IPS-15b (cell line): Measurements from ENCODE around the gene RANGAP1.

Experiments
- H3K27me3 ChIP-seq: one replicate; pipeline ENCODE4 v1.6.1; 2013; ENCODE audit warnings: low read length; ENCODE audit not compliant: control insufficient read depth, insufficient read depth
- H3K36me3 ChIP-seq: one replicate; pipeline ENCODE4 v1.6.1; 2013; ENCODE audit warnings: low read length; ENCODE audit not compliant: control insufficient read depth, insufficient read depth
- H3K4me1 ChIP-seq: one replicate; pipeline ENCODE4 v1.6.1; 2013; ENCODE audit warnings: mild to moderate bottlenecking, low read length; ENCODE audit not compliant: control insufficient read depth, insufficient read depth
- H3K4me3 ChIP-seq: one replicate; pipeline ENCODE4 v1.5.1; 2013; ENCODE audit warnings: low read depth, low read length
- H3K9ac ChIP-seq: one replicate; pipeline ENCODE4 v1.6.1; 2013; ENCODE audit warnings: low read depth, mild to moderate bottlenecking, low read length
- H3K9me3 ChIP-seq: one replicate; pipeline ENCODE4 v1.6.1; 2013; ENCODE audit warnings: mild to moderate bottlenecking, low read length; ENCODE audit not compliant: control insufficient read depth, insufficient read depth

Gene RANGAP1

DNA sequence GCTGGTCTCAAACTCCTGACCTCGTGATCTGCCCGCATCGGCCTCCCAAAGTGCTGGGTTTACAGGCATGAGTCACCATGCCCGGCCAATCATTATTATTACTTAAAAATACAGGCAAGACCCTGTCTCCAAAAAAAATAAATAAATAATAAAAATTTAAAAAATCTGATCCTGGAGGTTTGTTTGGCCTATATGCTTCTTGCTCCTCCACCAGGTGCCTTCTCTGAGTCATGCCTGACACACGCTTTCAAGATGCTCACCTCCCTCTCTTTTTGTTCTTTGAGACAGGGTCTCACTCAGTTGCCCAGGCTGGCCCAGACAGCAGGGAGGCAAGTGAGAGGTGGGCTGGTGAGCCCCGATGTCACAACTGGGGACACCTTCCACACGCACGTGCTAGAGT is 28.8 kb upstream of the RANGAP1 start:
- Histone ChIP-seq H3K4me1 (no peaks in the 10 kb centered on the region), H3K9me3 (no peaks in the 10 kb centered on the region), H3K36me3 (no peaks in the 10 kb centered on the region)

DNA sequence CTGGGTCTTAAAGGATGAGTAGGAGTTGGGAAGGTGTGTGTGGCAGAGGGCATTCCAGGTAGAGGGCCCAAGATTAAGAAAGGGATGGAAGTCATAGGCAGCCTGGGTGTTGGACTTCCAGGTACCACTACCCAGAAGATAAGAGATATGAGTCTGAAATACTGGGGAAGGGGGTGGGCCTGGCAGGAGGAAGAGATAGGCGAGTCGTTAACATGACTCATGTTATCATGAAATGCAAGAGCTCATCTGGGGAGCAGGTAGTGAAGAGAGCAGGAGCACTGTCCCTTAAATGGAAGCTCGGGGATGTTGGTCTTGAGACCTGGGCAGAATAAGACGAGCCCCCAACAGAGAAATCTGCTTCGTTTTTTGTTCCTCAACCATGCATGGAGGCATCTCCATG is 25.5 kb upstream of the RANGAP1 start:
- H3K4me3 ChIP-seq: no peak overlapping the region
- H3K9ac ChIP-seq: no peak overlapping the region
- H3K9me3 ChIP-seq: no peaks in the 10 kb centered on the region
- peaks cover 2% of the 10 kb centered on the region for H3K36me3 ChIP-seq
- H3K27me3 ChIP-seq: no peaks in the 10 kb centered on the region
- no peaks in the 10 kb centered on the region for H3K4me1 ChIP-seq

More for the DNA sequence above, 28.8 kb upstream of the RANGAP1 start:
- no peak overlapping the region for H3K9ac ChIP-seq
- no peaks in the 10 kb centered on the region for H3K27me3 ChIP-seq
- H3K4me3 ChIP-seq: no peak overlapping the region

DNA sequence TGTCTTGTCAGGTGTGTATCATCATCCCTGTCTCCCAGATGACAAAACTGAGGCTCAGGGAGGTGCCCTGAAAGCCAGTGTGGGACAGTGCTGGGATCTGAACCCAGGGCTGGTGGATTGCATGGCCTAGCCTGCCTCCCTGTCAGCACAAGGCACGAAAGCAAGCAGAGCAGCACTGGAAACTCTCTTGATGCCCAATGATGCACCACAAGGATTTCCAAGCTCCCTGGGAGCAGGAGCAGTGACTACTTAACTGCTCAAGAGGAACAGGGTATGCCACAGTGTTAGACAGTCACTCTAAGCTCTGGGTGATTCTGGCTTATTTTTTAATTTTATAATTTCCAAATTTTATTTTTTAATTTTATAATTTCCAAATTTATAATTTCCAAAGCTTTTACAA is 24.3 kb upstream of the RANGAP1 start:
- Histone ChIP-seq H3K36me3 (peaks cover 2% of the 10 kb centered on the region), H3K9ac (no peak overlapping the region), H3K27me3 (no peaks in the 10 kb centered on the region), H3K9me3 (no peaks in the 10 kb centered on the region), H3K4me3 (no peak overlapping the region), H3K4me1 (no peaks in the 10 kb centered on the region)

DNA sequence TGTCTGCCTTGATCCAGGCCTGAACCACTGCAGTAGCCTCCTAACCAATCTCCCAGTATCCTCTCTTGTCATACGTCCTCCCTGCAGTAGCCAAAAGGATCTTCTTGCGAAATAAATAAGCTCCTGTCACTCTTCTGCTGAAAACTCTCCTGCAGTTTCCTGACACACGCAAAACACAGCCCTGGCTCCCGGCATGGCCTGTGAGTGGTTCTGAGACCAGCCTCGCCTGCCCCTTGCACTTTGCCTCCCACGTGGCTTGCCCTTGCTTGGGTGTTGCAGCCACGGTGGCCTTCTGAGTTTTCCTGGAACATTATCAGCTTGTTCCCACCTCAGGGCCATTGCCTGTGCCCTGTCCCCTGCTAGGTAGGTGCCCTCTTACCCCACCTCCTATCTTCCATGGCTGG is 22.6 kb upstream of the RANGAP1 start:
- H3K9ac ChIP-seq: no peak overlapping the region
- no peaks in the 10 kb centered on the region for H3K4me1 ChIP-seq
- no peaks in the 10 kb centered on the region for H3K27me3 ChIP-seq
- H3K9me3 ChIP-seq: no peaks in the 10 kb centered on the region
- no peak overlapping the region for H3K4me3 ChIP-seq
- H3K36me3 ChIP-seq: peaks cover 7% of the 10 kb centered on the region

DNA sequence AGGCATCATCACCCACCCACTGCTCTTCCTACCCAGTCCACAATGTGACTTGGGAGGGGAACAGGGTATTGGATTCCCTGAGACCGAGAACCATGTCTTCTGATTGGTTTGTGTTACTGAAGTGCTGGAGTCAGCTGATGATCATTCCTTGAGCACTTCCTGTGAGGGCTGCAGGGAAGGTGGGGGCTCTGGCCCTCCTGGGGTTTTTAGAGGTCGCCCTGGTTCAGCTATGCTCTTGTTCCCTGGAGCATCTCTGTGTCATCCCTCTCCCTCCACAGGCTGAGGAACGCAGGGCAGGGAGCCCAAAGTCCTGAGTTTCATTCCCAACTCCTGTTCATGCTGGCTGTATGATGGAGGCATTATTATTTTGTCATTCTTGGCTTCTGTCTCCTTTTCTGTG is 22.1 kb upstream of the RANGAP1 start:
- Histone ChIP-seq H3K9me3 (no peaks in the 10 kb centered on the region), H3K27me3 (no peaks in the 10 kb centered on the region), H3K9ac (no peak overlapping the region), H3K36me3 (peaks cover 7% of the 10 kb centered on the region), H3K4me1 (peaks cover 2% of the 10 kb centered on the region), H3K4me3 (no peak overlapping the region)

GRCh38 chr22:41305646-41306045 is 19.7 kb upstream of the RANGAP1 start:
- no peak overlapping the region for H3K4me3 ChIP-seq
- no peaks in the 10 kb centered on the region for H3K27me3 ChIP-seq
- H3K4me1 ChIP-seq: peaks cover 10% of the 10 kb centered on the region
- no peaks in the 10 kb centered on the region for H3K9me3 ChIP-seq
- no peak overlapping the region for H3K9ac ChIP-seq
- H3K36me3 ChIP-seq: peaks cover 7% of the 10 kb centered on the region

GRCh38 chr22:41302811-41303210 is 16.8 kb upstream of the RANGAP1 start:
- Histone ChIP-seq H3K9ac (peak overlapping the region; percentile 81), H3K27me3 (no peaks in the 10 kb centered on the region), H3K4me3 (peak overlapping the region; percentile 63), H3K9me3 (no peaks in the 10 kb centered on the region), H3K4me1 (peaks cover 11% of the 10 kb centered on the region), H3K36me3 (peaks cover 7% of the 10 kb centered on the region)

GRCh38 chr22:41302021-41302767 is 16.2 kb upstream of the RANGAP1 start:
- peak overlapping the region; percentile 63 for H3K4me3 ChIP-seq
- peaks cover 11% of the 10 kb centered on the region for H3K4me1 ChIP-seq
- no peaks in the 10 kb centered on the region for H3K9me3 ChIP-seq

DNA sequence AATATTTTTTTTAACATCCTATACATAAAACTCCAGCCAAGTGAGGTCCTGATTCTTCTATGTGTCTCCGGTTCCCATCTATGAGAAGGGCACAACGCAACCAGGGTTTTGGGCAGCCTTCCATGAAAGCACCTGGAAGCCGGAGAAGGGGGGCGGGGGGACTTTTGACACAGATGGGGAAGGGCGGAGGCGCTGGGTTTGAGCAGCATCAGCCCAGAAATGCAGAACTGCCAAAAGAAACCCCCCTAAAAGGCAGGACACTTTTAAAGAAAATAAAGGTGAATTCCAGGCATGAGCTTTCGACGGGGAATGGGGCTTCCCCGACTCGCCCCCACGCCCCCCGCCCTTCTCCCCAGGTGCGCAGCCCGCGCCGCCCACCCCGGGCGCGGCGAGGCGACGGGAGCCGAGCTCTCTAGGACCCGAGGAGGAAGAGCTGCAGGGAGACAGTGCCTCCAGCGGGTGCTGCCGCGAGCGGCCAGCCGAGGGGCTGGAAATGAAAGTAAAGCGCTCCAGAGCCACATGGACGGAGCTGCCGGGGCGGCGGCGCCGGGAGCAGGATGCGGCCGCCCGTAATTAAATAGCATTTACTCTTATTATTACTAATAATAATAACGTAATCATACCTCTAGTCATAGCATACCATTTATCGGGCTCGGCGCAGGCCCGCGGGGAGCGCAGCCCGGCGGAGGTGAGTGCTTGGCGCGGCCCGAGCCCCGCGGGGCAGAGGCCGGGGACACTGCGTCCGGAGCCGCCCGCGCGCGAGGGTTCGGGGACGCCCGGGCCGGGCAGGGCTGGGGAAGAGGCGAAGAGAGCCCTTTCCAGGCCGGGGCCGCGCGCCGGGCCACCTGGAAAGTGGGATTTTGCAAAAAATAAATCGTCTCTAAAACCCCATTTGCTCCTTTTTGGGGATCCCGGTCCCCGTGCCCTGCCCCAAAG is 15.4 kb upstream of the RANGAP1 start, which contains the start of gene ZC3H7B:
Gene ZC3H7B (plus strand): TSS at position 441 of the 936 bp plus-strand sequence. CDS start 19,136 bp downstream, outside the sequence.
- H3K9ac ChIP-seq: peak within 1 kb of the TSS; percentile 81
- peak within 1 kb of the TSS; percentile 63 for H3K4me3 ChIP-seq
- peaks cover 5% of the 10 kb centered on the region for H3K36me3 ChIP-seq
- no peaks in the 10 kb centered on the region for H3K27me3 ChIP-seq
- peaks cover 11% of the 10 kb centered on the region for H3K4me1 ChIP-seq
- no peaks in the 10 kb centered on the region for H3K9me3 ChIP-seq

More at GRCh38 chr22:41302021-41302767, 16.2 kb upstream of the RANGAP1 start:
- peak overlapping the region; percentile 81 for H3K9ac ChIP-seq
- H3K27me3 ChIP-seq: no peaks in the 10 kb centered on the region
- peaks cover 7% of the 10 kb centered on the region for H3K36me3 ChIP-seq

- no peak overlapping the region for H3K9ac ChIP-seq
- H3K4me3 ChIP-seq: peak overlapping the region; percentile 63
- H3K36me3 ChIP-seq: peaks cover 5% of the 10 kb centered on the region
- H3K4me1 ChIP-seq: peaks cover 11% of the 10 kb centered on the region
- no peaks in the 10 kb centered on the region for H3K9me3 ChIP-seq
- H3K27me3 ChIP-seq: no peaks in the 10 kb centered on the region
These were observed 14.7 kb upstream of the RANGAP1 start for GRCh38 chr22:41300661-41301060.

- H3K36me3 ChIP-seq: no peaks in the 10 kb centered on the region
- no peaks in the 10 kb centered on the region for H3K27me3 ChIP-seq
- no peaks in the 10 kb centered on the region for H3K9me3 ChIP-seq
- H3K9ac ChIP-seq: no peak overlapping the region
- peaks cover 4% of the 10 kb centered on the region for H3K4me1 ChIP-seq
- no peak overlapping the region for H3K4me3 ChIP-seq
These were observed 11.1 kb upstream of the RANGAP1 start for GRCh38 chr22:41296826-41297667.
